ENCODE data around the gene NF1. TPM values are rescaled to one million over a fixed set of nuclear protein-coding genes. Genes with fewer than 3 reads are reported as not detected.
"Not testable (repeated sequence)": the region's sequence is repeated elsewhere in the genome, so short reads cannot be mapped to it uniquely, and the experiment has no call there.

NF1 gene
- total RNA-seq, 1 donor from 2014 or later: 42.5 TPM

GRCh38 chr17:31147507-31148202 is 52.9 kb downstream of the NF1 start:
- no peak for DNase-seq
- Histone ChIP-seq H3K27ac (replicated peaks) (peak overlapping the region; percentile 32), H3K36me3 (no peaks in the 10 kb centered on the region), H3K9me3 (replicated peaks) (peaks cover 9% of the 10 kb centered on the region), H3K4me3 (no peak overlapping the region), H3K27me3 (ENCODE audit: low read depth) (no peaks in the 10 kb centered on the region), H3K4me1 (peaks cover 22% of the 10 kb centered on the region)
- no peak for TF ChIP-seq CTCF (IDR thresholded peaks at IDR 0.05; ENCODE audit: borderline replicate concordance)
- intact Hi-C loops (cut with micrococcal nuclease): no loop called here

DNA sequence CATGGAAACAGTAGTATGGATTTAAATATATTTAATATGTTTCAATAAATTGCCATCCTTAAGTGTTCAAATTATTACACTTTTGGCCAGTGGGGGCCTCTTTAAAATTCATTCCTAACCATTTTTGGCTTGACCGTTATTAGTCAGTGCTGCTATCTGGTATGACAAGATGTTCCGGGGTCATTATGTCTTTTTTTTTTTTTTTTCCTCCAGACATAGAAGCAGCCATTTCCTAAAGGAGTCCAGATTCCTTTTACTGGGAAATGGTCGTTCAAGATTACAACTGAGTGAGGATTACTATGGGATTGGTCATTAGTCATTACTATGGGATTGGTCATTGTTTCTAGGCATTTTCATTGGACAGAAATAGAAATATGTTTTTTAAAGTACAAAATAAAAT is 53.4 kb downstream of the NF1 start:
- DNase-seq: no peak
- Histone ChIP-seq H3K27ac (replicated peaks) (peak overlapping the region; percentile 32), H3K4me3 (no peak overlapping the region), H3K4me1 (peaks cover 22% of the 10 kb centered on the region), H3K36me3 (no peaks in the 10 kb centered on the region), H3K9me3 (replicated peaks) (peaks cover 12% of the 10 kb centered on the region), H3K27me3 (ENCODE audit: low read depth) (no peaks in the 10 kb centered on the region)
- intact Hi-C loops (cut with micrococcal nuclease): no loop called here
- no peak for TF ChIP-seq CTCF (IDR thresholded peaks at IDR 0.05; ENCODE audit: borderline replicate concordance)

GRCh38 chr17:31152271-31152670 is 57.5 kb downstream of the NF1 start:
- H3K4me3 ChIP-seq: no peak overlapping the region
- peaks cover 12% of the 10 kb centered on the region for H3K9me3 ChIP-seq (replicated peaks)
- H3K27me3 ChIP-seq (ENCODE audit: low read depth): no peaks in the 10 kb centered on the region
- no peak for TF ChIP-seq CTCF (IDR thresholded peaks at IDR 0.05; ENCODE audit: borderline replicate concordance)
- peaks cover 17% of the 10 kb centered on the region for H3K4me1 ChIP-seq
- intact Hi-C loops (cut with micrococcal nuclease): no loop called here
- no peak for DNase-seq
- no peak overlapping the region for H3K27ac ChIP-seq (replicated peaks)
- H3K36me3 ChIP-seq: peaks cover 12% of the 10 kb centered on the region

DNA sequence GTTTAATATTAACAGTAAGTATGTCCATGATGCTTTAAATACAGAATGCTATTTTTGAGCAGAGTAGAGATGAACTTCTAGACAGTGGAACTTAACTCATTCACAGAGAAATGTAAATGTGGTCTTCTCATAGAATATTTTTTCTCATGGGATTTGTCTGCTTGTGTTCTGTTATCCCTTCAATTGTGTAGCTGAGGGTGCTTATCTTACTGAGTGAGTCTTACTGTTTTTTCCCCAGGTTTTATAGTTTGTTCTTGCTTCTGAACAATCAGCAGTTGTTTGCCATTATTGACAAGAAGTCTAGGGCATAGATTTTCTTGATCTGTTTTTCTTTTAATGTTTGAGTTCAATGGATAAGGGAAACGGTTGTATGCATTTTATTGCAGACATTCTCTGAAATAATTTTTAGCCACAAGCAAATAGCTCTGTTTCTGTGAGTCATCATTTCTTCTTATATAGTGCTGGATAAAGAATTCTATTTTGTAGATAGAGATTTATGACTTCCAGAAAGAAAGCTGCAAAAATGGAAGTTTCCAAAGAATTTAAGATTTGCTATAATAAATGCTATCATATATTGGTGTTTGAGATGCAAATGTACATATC is 60.5 kb downstream of the NF1 start:
- Histone ChIP-seq H3K4me1 (peaks cover 5% of the 10 kb centered on the region), H3K27me3 (ENCODE audit: low read depth) (no peaks in the 10 kb centered on the region), H3K4me3 (no peak overlapping the region), H3K36me3 (peaks cover 24% of the 10 kb centered on the region), H3K27ac (replicated peaks) (no peak overlapping the region), H3K9me3 (replicated peaks) (peaks cover 12% of the 10 kb centered on the region)
- DNase-seq: no peak
- intact Hi-C loops (cut with micrococcal nuclease): no loop called here
- no peak for TF ChIP-seq CTCF (IDR thresholded peaks at IDR 0.05; ENCODE audit: borderline replicate concordance)

- peaks cover 5% of the 10 kb centered on the region for H3K4me1 ChIP-seq
- H3K4me3 ChIP-seq: no peak overlapping the region
- peaks cover 24% of the 10 kb centered on the region for H3K36me3 ChIP-seq
- H3K27me3 ChIP-seq (ENCODE audit: low read depth): no peaks in the 10 kb centered on the region
- TF ChIP-seq CTCF (IDR thresholded peaks at IDR 0.05; ENCODE audit: borderline replicate concordance): no peak
- no peak overlapping the region for H3K27ac ChIP-seq (replicated peaks)
- H3K9me3 ChIP-seq (replicated peaks): peaks cover 12% of the 10 kb centered on the region
- DNase-seq: no peak
- intact Hi-C loops (cut with micrococcal nuclease): no loop called here
Measured at GRCh38 chr17:31156326-31156725, 61.5 kb downstream of the NF1 start.

GRCh38 chr17:31156864-31157263 is 62.1 kb downstream of the NF1 start:
- intact Hi-C loops (cut with micrococcal nuclease): not testable (repeated sequence)

More at GRCh38 chr17:31156864-31157263, 62.1 kb downstream of the NF1 start:
- Histone ChIP-seq H3K9me3 (replicated peaks) (peaks cover 11% of the 10 kb centered on the region), H3K36me3 (peaks cover 24% of the 10 kb centered on the region)
- H3K27me3 ChIP-seq (ENCODE audit: low read depth); H3K4me3 ChIP-seq; H3K4me1 ChIP-seq; DNase-seq; H3K27ac ChIP-seq (replicated peaks): not testable (repeated sequence)

All from left ventricle myocardium inferior (tissue), 1 donor.